ENCODE results near the gene CYFIP1. TPM values are rescaled to one million over a fixed set of nuclear protein-coding genes. Genes with fewer than 3 reads are reported as not detected.

CYFIP1 gene
- polyA plus RNA-seq, 1 donor from 2014 or later, result 9.3 TPM

DNA sequence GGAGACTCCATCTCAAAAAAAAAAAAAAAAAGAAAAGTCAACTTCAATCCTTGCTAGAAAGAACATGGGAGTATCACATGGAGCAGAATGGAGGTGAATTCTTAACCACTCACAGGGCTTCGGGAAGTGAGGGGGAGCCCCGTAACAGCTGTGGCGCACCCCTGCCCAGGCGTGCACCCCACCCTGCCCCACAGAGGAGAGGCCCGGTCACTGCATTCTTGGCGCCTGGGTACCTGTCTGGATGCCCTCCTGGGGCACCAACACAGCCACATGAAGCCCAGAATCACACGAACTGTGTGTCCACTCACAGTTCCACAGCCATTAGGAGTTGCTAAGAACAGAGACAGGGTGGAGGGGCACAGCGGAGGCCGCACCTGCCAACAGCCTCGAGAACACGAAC, 89.9 kb downstream of the CYFIP1 start:
- TF ChIP-seq, protein P1, sequence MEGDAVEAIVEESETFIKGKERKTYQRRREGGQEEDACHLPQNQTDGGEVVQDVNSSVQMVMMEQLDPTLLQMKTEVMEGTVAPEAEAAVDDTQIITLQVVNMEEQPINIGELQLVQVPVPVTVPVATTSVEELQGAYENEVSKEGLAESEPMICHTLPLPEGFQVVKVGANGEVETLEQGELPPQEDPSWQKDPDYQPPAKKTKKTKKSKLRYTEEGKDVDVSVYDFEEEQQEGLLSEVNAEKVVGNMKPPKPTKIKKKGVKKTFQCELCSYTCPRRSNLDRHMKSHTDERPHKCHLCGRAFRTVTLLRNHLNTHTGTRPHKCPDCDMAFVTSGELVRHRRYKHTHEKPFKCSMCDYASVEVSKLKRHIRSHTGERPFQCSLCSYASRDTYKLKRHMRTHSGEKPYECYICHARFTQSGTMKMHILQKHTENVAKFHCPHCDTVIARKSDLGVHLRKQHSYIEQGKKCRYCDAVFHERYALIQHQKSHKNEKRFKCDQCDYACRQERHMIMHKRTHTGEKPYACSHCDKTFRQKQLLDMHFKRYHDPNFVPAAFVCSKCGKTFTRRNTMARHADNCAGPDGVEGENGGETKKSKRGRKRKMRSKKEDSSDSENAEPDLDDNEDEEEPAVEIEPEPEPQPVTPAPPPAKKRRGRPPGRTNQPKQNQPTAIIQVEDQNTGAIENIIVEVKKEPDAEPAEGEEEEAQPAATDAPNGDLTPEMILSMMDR (IDR thresholded peaks at IDR 0.05; ENCODE audit: poor library complexity, severe bottlenecking), result no peak
- no peak for TF ChIP-seq SMC3 (conservative IDR thresholded peaks at IDR 0.05; ENCODE audit: poor library complexity)
- TF ChIP-seq, protein P2, sequence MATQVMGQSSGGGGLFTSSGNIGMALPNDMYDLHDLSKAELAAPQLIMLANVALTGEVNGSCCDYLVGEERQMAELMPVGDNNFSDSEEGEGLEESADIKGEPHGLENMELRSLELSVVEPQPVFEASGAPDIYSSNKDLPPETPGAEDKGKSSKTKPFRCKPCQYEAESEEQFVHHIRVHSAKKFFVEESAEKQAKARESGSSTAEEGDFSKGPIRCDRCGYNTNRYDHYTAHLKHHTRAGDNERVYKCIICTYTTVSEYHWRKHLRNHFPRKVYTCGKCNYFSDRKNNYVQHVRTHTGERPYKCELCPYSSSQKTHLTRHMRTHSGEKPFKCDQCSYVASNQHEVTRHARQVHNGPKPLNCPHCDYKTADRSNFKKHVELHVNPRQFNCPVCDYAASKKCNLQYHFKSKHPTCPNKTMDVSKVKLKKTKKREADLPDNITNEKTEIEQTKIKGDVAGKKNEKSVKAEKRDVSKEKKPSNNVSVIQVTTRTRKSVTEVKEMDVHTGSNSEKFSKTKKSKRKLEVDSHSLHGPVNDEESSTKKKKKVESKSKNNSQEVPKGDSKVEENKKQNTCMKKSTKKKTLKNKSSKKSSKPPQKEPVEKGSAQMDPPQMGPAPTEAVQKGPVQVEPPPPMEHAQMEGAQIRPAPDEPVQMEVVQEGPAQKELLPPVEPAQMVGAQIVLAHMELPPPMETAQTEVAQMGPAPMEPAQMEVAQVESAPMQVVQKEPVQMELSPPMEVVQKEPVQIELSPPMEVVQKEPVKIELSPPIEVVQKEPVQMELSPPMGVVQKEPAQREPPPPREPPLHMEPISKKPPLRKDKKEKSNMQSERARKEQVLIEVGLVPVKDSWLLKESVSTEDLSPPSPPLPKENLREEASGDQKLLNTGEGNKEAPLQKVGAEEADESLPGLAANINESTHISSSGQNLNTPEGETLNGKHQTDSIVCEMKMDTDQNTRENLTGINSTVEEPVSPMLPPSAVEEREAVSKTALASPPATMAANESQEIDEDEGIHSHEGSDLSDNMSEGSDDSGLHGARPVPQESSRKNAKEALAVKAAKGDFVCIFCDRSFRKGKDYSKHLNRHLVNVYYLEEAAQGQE (IDR thresholded peaks at IDR 0.05; ENCODE audit: borderline replicate concordance), result no peak
- TF ChIP-seq TAF1 (IDR thresholded peaks at IDR 0.05; ENCODE audit: low read depth), result no peak
- Histone ChIP-seq H3K9me2 (ENCODE audit: insufficient read depth, low read length) (no peaks in the 10 kb centered on the region), H3K27ac (ENCODE audit: low read length) (no peak overlapping the region), H3K9me3 (ENCODE audit: low read length) (no peaks in the 10 kb centered on the region), H3K27me3 (ENCODE audit: insufficient read depth, low read depth, low read length) (no peaks in the 10 kb centered on the region), H2AFZ (ENCODE audit: low read depth, low read length) (no peak overlapping the region), H3K36me3 (ENCODE audit: insufficient read depth, low read length) (no peaks in the 10 kb centered on the region), H3K4me2 (ENCODE audit: low read length) (no peak overlapping the region), H3F3A (ENCODE audit: insufficient read depth, low read length, poor library complexity, severe bottlenecking) (no peaks in the 10 kb centered on the region), H3K9ac (ENCODE audit: low read length) (no peak overlapping the region), H3K4me3 (ENCODE audit: low read length) (no peak overlapping the region), H3K79me2 (replicated peaks; ENCODE audit: insufficient read depth, low read length) (no peaks in the 10 kb centered on the region), H4K20me1 (ENCODE audit: insufficient read depth) (no peaks in the 10 kb centered on the region)

DNA sequence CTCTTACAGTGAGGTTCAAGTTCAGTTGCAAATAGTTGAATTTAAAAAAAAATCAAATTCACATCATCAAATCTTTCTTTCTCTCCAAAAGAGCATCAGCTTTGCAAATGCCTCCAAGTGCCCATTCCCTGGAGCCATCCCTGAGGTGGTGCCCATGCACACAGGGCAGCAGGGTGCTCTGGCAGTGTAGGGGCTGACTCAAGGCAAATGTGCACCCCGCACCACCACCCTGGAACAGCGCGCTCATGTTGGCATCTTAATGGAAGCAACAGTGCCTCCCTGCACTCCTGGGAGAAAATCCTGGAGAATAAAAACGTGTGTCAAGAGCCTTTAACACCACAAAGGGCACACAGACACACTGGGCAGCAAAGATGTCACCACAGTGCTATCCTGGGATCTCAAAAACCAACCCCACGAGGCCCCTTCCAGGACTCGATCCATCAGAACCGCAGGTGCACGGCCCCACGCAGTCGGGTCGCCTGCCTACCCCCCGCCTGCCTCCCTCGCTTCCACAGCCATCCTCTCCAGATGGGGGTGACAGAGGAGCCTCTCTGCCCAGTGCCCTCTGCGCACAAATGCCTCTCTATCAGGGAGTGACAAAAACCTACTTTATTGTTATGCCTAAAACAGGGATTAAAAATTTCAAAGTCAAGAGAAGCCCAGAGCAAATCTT, 90.9 kb downstream of the CYFIP1 start:
- Histone ChIP-seq H4K20me1 (ENCODE audit: insufficient read depth) (no peaks in the 10 kb centered on the region), H3K27ac (ENCODE audit: low read length) (no peak overlapping the region), H3K9me2 (ENCODE audit: insufficient read depth, low read length) (no peaks in the 10 kb centered on the region), H3F3A (ENCODE audit: insufficient read depth, low read length, poor library complexity, severe bottlenecking) (no peaks in the 10 kb centered on the region), H3K9me3 (ENCODE audit: low read length) (no peaks in the 10 kb centered on the region), H3K9ac (ENCODE audit: low read length) (no peak overlapping the region), H3K4me2 (ENCODE audit: low read length) (no peak overlapping the region), H3K27me3 (ENCODE audit: insufficient read depth, low read depth, low read length) (no peaks in the 10 kb centered on the region), H2AFZ (ENCODE audit: low read depth, low read length) (no peak overlapping the region), H3K4me3 (ENCODE audit: low read length) (no peak overlapping the region), H3K36me3 (ENCODE audit: insufficient read depth, low read length) (no peaks in the 10 kb centered on the region), H3K79me2 (replicated peaks; ENCODE audit: insufficient read depth, low read length) (no peaks in the 10 kb centered on the region)
- TF ChIP-seq MXI1 (conservative IDR thresholded peaks at IDR 0.05; ENCODE audit: poor library complexity, severe bottlenecking), result no peak
- TF ChIP-seq, protein P2 (IDR thresholded peaks at IDR 0.05; ENCODE audit: borderline replicate concordance), result no peak
- no peak for TF ChIP-seq RAD21 (conservative IDR thresholded peaks at IDR 0.05)
- TF ChIP-seq EZH2 (IDR thresholded peaks at IDR 0.05; ENCODE audit: borderline replicate concordance, insufficient read depth, low read length, poor library complexity, severe bottlenecking), result no peak
- TF ChIP-seq POLR2AphosphoS5 (IDR thresholded peaks at IDR 0.05), result no peak
- TF ChIP-seq, protein P1 (IDR thresholded peaks at IDR 0.05; ENCODE audit: poor library complexity, severe bottlenecking), result no peak
- no peak for TF ChIP-seq TAF1 (IDR thresholded peaks at IDR 0.05; ENCODE audit: low read depth)
- no peak for TF ChIP-seq EP300 (conservative IDR thresholded peaks at IDR 0.05; ENCODE audit: poor library complexity, severe bottlenecking)
- no peak for TF ChIP-seq SMC3 (conservative IDR thresholded peaks at IDR 0.05; ENCODE audit: poor library complexity)

All from neural cell (in vitro differentiated cells).